ENCODE data around the gene FAM174B. TPM values are rescaled to one million over a fixed set of nuclear protein-coding genes. Genes with fewer than 3 reads are reported as not detected.
A peak's percentile ranks its signal among the peaks of the same experiment; 100 is the strongest.
"Not testable (repeated sequence)": the region's sequence is repeated elsewhere in the genome, so short reads cannot be mapped to it uniquely, and the experiment has no call there.

FAM174B gene
- polyA plus RNA-seq, 5 donors, result 39.5 to 57.2 (median 41.8) TPM

- DNase-seq, result no peak
Measured at GRCh38 chr15:92620991-92621390, 34.6 kb downstream of the FAM174B start.

DNA sequence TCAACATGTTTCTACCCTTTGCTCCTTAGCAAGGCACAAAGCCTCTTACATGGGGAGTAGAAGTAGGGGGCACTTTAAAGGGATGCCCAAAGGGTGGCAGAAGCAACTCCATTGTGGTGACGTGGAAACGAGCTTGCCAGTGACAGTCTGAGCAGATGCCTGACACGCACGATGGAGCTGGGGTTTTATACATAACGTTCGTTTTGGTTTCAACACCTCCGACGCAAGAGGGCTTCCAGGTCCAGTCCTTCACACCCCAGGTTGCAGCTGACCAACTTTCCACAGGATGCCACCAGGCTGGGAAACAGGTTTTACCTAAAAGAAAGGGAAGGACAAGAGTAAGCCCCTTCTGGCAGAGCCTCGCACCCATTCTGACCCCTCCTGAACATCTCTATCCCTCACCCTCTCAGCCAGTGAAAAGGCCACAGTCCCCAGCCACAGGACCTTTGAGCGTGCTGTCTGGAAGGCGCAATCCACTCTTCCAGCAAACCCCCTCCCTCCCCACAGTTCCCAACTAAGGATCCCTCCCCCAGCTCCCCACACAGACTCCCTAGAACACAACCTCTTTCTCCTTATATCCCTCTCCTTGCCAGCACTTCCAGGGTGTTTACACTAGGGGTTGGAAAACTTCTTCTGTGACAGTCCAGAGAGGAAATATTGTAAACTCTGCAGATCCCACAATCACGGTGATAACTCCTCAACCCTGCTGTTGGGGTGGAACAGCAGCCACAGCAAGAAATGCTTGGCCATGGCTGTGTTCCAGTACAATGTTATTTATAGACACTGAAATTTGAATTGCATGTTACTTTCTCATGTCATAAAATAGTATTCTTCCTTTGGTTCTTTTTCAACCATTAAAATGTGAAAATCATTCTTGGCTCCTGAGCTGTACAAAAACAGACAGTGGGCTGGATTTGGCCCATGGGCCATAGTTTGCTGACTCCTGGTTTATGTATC is 36.2 kb downstream of the FAM174B start:
- DNase-seq, result peak; percentile 75 to 79

DNA sequence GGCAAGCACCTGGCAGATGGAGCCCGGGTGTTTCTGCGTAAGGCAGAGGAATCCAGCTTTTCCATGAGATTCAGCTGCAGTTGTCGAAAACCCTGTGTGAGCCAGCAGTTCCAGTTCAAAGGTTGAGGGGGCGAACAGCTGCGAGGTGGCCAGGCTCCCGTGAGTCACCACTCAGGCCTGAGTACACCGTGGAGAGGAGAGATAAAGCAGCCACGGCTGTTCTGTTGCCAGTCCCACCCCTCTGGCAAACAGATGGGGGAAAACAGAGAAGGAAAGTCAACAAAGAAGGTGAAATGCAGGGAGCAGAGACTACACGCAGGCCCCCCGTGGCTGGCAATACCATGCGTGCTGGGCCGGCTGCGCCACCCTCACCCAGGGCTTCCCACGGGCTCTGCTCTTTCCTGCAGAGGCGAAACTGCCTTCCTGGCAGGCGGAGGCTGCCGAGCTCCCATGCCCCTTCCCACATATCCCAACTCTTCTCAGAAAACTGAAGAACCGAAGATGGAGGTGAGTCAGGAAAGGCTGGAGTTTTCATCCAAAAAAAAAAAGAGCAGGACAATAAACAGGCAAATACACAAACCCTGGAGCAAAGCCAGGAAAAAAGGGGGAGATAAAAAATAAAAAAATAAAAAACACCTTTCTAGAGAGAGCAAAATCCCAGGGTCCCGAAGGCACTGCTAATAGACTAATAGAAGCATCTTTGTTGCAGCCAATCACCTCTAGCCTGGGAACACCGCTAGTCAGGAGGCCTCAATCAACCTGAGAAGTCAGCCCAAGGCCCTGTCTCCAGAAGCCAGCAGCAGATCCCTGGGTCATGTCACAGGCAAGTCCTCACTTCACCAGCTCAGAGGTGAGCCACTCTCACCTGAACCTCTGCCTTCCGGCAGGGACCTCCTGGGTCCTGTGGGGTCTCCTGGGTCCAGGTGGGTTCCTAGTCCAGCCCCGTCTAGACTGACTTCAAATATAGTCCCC is 37.7 kb downstream of the FAM174B start:
- DNase-seq, result peak; percentile 49 to 50

GRCh38 chr15:92616621-92617548 is 38.7 kb downstream of the FAM174B start:
- no peak for DNase-seq

DNA sequence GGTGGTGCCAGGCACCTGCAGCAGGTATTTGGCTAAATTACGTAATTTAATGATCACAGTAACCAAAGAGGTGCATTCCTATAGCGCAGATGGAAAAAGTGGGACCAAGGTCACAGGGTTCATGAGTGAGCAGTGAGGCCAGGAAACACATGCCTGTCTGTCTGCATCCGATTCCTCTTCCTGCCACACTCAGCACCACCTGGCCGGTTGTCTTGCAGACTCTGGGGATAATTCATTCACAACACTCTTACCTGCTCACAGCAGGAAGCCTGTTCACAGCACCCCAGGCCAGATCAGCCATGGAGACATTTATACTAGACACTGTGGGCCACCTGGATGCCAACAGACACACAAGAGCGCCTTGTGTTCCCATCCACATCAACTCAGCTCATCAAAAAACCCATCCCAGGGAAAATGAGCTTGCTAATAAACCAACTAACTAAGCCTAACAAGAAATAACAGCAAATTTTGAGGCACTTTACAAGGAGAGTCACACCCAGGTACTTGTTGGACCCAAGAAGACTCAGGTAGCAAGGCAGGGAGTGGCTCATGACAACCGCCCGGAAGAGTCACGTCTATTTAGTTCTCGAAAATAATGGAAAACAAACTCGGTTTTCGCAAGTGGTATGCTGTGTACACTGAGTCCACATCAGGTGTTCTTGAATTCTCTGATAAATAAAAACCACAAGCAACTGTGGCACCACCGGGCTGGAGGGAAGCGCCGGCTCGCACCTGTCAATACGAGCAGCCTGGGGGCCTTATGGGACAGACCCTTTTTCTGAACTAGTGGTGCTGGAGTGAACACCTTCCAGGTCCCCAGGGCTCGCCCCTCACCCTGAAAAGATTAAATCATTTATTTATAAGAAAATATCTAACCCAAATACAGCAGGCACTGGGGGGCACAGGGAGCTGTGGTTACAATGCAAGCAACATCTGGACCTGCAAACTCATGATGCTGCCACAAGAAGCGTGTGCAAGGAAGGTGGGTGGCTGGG is 40.5 kb downstream of the FAM174B start:
- DNase-seq, result no peak

- no peak for DNase-seq
Measured at GRCh38 chr15:92614301-92614700, 41.3 kb downstream of the FAM174B start.

GRCh38 chr15:92613841-92614240 is 41.7 kb downstream of the FAM174B start:
- DNase-seq, result no peak

DNA sequence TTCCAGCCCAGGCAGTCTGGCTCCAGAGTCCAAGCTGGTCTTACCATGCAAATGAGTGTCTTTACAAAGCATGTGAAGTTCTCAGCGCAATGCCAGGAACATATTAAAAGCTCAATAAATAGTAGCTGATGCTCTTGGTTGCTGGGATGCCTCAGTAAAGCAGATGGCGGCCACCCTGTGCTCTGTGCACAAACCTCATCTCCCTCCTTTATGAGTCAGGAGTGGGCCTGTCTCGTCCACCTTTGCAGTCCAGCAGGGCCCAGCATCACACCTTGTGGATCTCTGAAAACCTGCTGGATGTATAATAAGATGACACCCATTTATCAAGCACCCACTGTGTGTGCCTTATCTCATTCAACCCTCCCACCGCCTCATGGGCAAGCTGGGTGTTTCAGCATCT is 42.7 kb downstream of the FAM174B start:
- DNase-seq, result no peak

- DNase-seq, result no peak
Measured at GRCh38 chr15:92611995-92612745, 43.4 kb downstream of the FAM174B start.

DNA sequence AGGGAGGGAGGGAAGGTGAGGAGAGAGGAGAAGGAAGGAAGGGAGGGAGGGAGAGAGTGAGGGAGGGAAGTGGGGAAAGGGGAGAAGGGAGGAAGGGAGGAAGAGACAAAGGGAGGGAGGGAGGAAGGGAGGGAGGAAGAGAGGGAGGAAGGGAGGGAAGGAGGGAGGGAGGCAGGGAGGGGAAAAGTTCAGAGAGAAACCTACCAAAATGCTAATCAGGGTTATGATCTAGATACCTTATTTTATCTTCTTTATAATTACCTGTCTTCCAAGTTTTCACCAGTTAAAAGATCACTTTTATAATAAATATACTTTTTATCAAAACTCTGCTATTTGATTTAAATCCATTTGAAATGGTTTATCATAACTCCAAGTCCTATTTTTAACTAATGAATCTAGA is 44.4 kb downstream of the FAM174B start:
- no peak for DNase-seq

DNA sequence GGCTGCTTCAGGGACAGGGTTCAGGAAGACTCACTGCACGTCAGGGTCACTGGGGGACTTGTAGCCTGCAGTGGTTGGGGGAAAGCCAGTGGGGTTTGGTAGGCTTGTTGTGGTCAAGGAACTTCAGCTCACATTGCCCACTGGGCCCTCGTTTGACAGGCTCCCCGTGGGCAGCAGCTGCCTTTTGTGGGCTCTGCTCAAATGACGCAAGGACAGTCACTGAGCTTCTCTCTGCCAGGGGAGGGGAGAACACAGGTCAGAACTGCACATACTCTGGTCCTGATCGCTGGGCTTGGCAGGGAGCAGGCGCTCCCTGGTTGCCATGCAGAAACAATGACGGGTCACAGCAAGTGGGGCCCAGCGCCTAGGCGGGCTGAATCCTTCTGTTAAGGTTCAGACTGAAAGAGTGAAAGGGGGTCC is 45.5 kb downstream of the FAM174B start:
- no peak for DNase-seq

DNA sequence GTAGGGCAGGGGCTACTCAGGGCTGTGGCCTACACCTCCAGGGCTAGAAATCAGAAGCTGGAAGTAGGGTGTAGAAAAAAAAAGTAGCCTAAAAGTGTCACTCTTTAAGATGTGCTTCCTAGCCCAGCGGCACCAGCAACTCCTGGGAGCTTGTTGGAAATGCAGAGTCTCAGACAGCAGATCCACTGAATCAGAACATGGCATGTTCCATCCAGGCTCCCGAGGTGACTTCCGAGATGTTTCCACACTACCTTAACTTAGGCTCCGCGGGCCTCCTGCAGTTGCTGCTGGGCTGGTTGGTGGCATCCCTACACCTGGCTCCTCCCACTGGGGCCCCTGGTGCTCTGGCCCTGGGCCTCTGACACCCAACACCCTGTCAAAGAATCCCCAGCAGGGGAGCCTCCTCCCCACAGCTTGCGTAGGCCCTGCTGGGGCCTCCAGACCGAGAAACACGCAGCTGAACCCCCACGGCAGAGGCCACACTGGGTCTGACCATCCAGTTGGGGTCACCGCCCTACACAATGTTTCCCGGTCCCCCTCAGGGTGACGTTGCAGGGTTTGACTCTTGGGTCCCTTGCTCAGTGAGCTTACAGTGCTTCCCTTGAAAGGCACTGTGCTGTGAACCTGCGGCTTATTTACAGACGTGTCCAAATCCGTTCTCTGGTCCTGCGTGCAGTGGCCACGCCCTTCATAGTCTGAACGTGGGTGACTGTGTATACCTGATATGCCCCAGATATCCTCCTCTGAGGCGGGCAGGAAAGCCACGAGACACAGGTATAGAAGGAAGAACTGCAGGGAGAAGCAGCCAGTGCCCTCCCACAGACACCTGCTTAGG is 46.5 kb downstream of the FAM174B start:
- no peak for DNase-seq

GRCh38 chr15:92606836-92607150 is 48.8 kb downstream of the FAM174B start:
- not testable (repeated sequence) for DNase-seq

- DNase-seq, result no peak
Measured at GRCh38 chr15:92606126-92606835, 49.3 kb downstream of the FAM174B start.

- no peak for DNase-seq
Measured at GRCh38 chr15:92605225-92605944, 50.2 kb downstream of the FAM174B start.

GRCh38 chr15:92603743-92604470 is 51.7 kb downstream of the FAM174B start:
- no peak for DNase-seq
